ENCODE results near the gene PDE6B.
"Not testable (repeated sequence)": the region's sequence is repeated elsewhere in the genome, so short reads cannot be mapped to it uniquely, and the experiment has no call there.

Gene PDE6B

DNA sequence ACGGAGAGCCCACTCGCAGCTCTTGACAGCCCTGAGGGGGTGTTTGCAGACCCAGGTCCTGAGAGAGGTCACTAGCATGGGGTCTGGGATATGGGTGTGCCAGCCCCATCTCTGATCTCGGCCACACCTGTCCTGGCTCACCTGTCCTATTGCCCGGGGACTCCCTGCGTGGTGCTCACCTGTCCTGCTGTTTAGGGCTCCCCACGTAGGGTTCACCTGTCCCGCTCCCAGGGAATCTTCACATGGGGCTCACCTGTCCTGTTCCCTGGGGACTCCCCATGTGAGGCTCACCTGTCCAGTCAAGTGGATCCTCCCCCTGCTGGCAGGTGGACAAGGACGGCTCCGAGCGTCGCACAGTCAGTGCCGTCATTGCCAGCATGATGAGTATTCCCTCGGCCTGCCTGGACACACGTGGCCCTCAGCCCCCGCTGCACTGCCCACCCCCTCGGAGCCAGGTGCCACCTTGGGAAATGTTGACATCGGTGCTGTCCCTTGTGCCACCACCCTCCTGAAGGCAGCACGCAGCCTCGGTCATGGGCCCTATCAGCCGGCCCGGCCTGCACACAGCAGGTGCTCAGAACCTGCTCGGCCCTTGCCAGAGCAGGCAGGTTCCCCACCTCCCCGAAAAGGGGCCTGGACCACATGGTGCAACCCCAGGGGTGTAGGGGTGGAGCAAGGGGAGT, 57.3 kb downstream of the PDE6B start:
- H3K4me3 ChIP-seq (ENCODE audit: low read depth, low read length) = no peak overlapping the region

DNA sequence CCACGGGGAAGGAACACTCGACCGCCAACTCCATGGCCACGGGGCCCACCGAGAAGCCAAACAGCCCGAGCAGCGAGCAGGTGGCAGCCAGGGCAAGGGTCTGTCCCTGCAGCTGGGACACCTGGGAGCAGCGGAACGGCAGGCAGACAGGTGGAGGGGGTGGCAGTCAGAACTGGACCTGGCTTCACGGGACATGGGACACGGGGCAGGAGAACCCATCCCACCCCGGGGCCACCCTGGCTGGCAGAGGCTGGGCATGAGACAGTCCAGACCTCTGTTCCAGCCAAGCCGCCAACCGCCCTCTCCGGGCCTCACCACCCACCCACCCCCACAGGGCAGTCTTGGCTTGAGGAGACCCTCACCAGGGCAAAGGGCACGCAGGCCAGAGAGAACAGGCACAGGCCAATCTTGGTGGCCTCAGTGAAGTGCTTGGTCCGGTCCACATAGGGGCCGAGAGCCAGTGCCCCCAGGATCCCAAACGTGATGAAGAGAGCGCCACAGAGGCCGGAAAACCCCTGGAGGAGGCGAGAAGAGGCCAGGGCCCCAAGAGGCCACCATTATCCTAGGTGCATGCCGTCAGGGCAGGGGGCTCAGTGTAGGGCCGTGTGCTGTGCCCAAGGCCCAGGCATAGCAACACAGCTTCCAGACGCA, 58.0 kb downstream of the PDE6B start:
- no peak overlapping the region for H3K4me3 ChIP-seq (ENCODE audit: low read depth, low read length)

DNA sequence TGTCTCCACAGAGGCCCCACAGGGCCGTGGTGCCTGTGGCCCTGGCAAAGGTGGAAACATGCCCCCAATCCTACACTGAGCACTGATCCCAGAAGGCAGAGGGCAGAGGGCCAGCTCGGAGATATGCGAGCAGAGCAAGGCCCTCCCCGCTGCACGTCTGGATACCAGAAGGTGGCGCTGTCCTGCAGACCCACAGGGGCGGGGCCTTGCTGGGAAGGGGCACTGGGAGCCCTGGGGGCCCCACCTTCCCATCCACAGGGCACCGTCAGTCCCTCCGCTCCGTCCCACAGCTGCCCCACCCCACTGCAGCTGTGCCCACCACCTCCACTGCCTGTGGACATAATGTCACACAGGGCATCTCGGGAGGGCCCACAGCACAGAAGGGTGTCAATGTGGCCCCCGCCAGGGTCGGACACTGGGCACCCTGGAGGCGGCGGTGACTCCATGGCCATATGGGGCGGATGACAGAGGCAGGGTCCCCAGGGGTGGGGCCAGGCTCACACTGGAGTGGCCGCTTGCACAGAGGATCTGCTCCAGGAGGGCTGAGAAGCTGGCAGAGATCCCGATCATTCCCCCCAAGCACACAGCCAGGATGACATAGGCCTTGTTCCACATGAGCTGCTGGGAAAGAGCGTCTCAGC, 58.7 kb downstream of the PDE6B start:
- no peak overlapping the region for H3K4me3 ChIP-seq (ENCODE audit: low read depth, low read length)

DNA sequence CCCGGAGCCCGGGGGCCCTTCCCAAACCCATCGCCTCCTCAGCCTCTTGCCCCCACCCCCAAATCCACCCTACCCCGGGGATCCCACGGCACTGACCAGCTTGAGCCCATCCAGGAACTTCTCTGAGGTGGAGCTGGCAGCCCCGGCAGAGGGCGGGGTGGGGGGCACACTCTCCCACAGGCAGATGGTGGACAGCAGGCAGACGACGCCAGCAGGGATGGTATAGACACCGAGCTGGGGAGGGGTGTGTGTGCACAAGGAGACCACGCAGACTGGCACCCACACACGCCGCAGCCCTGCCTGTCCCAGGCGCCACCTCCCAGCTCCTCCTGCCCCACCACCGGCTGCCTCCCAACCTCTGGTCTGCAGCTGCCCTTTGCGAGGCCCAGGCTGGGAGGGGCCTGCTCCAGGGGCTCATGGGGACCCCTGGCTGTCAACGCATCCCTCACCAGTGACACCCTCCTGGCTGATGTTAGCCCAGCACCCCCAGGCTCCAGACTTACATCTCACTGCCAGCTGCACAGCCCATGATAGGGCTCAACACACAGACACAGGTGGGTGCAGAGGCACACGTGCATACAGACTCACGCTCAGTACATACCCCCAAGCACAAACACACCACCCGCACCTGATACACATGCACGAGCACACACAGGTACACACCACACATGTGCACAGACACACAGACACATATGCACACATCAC, 59.4 kb downstream of the PDE6B start:
- no peak overlapping the region for H3K4me3 ChIP-seq (ENCODE audit: low read depth, low read length)

DNA sequence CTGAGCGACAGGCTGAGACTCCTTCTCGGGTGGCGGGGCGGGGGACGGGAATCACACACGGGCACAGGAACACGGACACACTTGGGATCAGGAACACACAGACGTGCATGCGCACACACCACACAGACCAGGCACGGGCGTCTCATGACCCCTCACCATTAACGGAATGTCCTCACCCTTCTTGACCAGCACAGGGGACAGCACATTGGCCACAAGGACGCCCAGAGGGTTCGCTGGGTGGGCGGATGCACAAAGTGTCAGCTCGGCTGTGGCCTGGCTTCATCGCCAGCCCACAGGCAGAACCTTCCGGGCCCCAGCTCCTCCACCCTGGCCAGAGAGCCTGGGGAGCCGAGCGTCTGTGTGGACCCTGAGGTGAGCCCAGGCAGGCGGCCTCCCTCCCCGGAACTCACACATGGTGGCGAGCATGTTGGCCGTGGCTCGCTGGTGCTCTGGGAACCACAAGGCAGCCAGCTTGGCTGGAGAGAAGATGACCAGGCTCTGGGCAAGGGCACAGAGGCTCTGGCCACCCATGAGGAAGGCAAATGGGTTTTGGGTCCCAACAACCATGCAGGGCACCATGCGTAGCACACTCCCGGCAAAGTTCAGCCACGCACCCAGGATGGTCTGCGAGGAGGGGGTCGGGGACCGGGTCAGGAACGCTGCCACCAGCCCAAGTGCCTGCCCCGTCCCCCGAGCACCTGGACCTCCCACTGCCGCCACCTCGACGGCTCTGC, 60.5 kb downstream of the PDE6B start:
- H3K4me3 ChIP-seq (ENCODE audit: low read depth, low read length) = no peak overlapping the region

DNA sequence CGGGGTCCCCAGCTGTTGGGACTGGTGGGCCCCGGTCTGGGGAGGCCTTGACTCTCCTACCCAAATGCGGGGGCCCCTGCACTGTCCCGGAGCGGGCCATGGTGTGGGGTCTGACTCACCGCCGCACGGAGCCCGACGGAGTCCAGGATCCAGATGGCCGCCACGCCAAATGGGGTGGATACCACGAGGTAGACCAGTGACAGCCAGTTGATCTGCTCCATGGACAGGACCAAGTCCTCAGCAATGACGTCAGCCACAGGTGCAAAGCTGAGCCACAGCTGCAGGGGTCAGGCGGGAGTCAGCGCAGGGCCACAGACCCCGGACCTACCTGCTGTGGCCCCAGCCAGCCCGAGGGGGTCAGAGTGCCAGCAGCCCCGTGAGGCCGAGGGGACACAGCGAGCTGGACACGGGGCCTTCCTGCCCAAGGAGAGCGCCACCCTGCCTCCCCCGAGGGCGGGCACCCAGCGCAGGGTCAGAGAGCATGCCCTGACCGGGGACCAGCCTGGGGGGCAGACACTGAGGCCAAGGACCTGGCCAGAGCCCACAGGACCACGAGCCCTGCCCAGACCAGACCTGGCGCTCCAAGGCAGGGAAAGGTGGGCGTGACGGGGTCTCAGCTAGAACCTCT, 61.2 kb downstream of the PDE6B start:
- no peak overlapping the region for H3K4me3 ChIP-seq (ENCODE audit: low read depth, low read length)

DNA sequence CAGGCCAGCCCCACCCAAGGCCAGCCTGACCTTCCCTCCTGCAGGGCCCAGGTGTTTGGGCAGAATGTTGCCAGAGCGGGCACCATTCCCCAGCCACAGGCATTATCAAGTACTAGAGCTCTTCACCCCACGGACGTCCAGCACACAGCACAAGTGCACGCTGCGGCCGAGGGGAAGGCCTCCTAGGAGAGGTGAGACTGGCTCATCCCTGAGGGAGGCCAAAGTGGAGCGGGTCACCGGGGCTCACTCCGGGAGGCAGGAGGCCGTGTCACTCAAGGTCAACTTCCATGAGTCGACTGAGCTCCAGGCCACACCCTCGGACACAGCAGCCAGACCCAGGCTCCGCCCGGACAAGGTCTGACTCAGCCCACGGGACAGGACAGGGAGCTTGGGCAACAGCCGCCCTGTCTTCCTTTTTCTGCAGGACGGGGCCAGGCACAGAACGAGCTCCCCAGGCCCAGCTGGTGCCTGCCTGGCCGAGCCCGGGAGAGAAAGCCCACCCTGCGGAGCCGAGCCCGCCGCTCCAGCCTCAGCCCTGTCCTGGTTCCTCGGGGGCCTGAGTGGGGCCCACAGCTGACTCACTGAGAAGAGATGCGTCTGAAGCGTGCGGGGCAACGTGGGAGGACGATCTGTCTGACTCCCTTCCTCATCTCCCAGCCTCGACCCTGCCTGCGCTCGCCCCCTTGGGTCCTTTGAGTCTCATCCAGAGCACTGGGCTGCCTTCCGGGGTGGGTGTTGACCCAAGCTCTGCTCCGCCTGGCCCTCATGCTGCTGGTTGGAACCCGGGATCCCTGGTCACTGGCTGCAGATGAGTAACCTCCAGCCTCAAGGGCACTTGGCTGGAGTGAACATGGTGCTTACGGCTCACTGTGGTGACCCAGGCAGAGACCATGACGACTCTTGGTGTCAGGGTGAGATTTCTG, 61.9 kb downstream of the PDE6B start:
- H3K4me3 ChIP-seq (ENCODE audit: low read depth, low read length) = no peak overlapping the region

DNA sequence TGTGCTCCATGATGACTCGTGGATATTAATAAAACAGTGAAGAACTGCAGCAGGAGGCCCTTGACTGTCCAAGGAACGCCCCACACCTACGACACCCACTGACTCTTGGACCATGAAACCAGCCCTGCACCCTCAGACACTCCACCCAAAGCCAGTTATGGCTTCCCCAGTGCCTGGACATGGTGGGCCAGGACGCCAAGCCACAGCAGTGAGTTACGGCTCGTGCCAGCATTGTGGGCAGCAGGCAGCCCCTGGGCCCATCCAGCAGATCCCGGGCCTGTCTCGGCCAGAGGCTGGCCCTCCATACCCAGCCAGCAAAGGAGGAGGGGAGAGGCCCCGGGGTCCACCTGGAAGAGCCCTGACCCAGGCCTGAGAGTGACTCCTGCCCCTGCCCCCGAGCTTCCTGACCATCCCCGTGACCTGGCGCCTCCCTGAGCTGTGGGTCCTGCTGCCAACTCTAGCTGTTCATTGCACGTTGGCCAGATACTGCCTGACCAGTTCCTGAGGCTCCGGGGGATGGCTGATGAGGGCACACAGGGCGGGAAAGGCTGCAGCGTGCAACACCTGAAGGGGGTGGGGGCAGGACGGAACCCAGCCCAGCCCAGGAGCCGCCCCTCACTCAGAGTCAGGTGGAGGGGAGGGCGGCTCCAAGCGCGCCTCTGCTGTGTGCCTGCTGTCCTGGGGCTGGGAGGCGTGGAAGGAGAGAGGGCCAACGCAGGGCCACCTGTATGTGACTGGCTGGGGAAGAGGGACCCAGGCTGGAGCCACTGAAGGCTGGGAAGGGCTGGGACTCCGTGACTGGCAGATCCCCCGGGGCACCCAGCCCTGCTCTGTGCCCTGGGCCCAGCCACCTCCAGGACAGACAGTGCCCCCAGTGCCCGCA, 62.8 kb downstream of the PDE6B start:
- H3K4me3 ChIP-seq (ENCODE audit: low read depth, low read length) = peak overlapping the region; percentile 37

DNA sequence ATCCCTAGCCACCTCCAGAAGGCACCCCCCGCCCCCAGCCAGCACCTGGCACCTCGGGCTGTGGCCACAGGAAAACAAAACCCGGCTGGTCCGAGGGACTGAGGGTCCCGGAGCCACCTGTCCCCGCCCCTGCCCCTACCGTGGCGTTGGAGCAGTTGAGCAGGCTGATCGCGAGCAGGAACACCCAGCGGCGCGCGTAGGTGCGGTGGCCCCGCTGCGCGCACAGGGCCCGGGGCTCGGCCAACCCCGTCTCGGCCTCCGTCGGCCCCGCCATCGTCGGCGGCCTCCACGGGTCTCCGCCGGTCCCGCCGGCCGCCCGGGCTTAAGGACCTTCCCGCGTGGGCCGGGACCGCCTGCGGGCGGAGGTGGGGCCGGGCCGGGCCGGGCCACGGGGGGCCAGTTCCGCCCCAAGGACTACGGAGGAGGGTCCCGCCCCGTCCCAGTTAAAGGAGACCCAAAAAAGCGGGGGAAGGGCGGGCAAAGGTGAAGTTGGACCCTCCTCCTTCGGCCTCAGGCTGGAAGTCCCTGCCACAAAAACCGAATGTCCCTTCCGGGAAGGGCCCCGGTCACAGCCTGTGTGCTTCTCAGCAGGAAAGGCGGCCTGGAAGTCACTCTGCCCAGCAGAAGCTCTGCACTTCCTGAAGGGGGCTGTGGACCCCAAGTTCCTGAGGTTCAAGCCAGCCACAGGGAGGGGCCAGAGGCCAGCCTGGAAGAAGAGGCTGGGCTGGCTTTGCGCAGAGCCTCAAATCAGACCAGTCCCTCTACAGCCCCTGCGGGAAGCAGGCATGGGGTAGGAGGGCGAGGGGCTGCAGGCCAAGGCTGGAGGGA, 63.7 kb downstream of the PDE6B start, which contains the start of gene SLC49A3:
TSS of gene SLC49A3 (minus strand) at position 298 of the 828 bp plus-strand sequence. CDS start at position 274, 24 bp downstream.
- H3K4me3 ChIP-seq (ENCODE audit: low read depth, low read length) = peak within 1 kb of the TSS; percentile 37

DNA sequence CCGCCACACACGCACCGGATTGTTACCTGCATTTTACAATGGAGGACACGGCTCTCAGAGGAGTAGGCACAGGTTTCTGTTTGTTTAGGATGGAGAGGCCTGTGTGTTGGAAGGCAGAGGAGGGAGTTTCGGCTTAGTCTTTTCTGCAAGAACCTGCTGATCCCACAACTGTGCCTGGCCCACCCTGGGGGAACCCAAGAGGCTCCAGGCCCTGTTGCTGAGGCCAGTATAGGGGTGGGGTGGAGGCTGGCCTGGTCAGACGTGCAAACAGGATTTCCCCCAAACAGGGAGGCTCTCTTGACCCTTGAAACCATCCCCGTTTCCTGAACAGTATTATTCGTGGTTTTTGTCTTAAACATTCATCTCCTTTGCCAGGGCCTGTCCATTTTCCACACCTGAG, 64.3 kb downstream of the PDE6B start:
- H3K4me3 ChIP-seq (ENCODE audit: low read depth, low read length) = peak overlapping the region; percentile 37

DNA sequence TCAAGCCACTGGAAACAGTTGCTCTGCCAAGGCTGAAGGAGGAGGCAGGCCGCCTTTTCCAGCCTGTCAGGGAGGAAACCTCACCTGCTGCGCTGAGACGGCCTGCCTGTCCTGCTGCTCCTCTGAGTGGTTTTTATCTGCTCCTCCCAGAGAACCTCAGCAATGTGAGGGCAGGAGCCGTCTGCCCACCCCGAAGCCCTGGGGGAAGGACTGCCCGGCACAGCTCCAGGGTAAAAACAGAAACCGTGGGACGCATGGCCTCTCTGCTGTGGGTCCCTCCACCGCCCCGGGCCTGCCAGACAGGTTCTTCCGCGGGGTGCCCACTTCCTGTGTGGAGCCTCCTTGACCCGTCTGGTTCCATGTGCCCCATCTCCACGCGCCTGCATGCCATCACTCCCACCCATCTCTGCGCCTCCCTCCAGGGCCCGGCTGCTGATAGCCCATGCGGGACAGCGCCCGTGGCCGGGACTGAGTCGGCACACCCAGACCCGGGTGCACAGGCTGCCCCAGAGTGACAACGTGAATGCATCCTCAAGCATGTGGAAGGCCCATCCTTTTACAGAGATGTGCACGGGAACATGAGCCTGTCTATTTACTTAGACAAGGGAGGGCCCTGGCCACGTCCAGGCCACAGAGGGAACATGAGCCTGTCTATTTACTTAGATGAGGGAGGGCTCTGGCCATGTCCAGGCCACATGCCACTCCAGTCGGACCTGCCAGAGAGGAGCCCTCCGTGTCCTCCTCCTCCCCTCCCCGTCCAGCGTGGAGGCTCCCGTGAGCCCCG, 67.6 kb downstream of the PDE6B start:
- no peak overlapping the region for H3K4me3 ChIP-seq (ENCODE audit: low read depth, low read length)

DNA sequence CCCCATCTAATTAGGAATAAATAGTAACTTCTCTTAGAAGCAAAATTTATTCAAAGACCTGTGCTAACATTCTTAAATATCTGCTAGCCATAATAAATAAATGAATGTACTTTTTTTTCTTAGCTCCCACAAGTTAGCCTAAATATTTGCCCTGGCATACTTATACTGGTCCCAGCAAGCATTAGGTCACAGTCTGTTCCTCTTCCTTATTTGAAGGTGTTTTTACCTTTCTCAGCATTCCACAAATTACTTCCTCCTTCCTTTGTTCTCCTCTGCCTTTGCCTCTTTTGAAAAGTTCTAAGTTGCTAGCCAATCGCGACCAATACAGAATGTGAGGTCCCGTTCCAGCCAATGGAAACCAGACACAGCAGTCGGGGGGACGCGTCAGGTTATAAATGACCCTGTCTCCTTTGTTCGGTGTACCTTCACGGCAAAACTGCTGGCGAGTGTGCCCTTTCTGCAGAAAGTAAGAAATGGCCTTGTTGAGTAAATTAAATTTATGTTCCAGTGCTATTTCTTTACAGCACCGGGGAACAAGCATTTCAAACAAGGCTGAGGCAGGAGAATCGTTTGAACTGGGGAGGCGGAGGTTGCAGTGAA, 69.1 kb downstream of the PDE6B start:
- H3K4me3 ChIP-seq (ENCODE audit: low read depth, low read length) = not testable (repeated sequence)

DNA sequence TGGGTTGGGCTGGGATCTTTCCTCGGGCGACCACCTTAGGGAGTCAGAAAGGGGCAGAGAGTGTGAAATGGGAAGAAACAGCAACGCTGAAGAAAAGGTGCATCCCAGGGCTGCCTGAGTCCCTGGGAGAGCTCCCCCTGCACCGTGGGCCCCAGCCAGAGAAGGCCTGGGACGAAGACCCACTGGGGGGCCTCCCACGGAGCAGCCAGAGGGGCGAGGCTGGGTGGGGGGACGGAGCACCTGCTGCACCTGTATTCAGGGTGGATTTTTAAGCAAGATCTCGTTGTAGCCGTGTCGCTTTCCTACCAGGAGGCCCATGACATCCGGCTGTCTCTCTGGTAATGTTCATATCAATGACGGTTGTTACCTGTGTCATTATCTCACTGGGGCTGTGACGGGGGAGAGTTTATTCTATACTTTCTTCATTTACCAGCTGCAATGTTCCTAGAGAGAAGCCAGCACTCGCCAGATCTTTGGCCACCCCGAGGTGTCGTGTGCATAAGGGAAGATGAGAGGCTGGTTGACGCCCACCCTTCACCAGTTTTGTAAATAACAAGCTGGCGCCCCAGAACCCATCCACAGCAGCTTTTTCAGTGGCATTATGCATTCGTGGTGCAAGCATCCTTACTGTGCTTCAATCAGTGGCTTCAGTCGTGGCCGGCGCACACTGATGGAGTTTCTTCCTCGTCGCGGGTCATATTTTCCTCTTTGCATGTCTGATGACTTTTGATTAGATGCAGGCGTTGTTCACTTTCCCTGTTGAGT, 74.6 kb downstream of the PDE6B start:
- no peak overlapping the region for H3K4me3 ChIP-seq (ENCODE audit: low read depth, low read length)

DNA sequence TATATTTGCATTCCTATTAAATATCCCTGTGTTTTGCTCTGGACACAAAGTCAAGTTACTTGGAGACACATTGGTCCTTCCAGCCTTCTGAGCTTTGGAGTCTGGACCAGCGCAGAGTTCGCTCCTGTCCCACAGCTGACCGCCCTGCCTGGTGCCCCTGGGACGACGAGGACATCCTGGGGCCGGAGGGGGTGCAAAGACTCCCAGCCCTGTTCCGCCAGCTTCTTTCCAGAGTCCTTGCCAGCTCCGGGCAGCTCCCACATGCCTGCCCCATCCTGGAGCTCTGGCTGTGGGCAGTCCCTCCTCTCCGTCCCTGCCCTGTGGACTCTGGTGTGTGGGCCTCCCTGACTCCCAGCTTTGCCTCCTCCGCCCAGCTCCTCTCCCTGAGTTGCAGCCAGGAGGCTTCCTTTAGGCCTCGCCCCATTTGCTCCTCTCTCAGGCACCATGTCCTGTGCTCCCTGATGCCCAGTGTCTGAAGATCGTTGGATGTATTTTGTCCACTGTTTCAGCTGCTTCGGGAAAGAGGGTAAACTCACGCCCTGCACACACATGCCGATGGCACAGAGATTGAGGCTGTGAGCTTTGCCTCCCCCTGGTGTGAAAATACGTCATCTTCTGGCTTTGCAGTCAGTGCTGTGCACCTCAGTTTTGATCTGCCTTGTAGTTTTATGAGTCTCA, 75.4 kb downstream of the PDE6B start:
- H3K4me3 ChIP-seq (ENCODE audit: low read depth, low read length) = no peak overlapping the region

DNA sequence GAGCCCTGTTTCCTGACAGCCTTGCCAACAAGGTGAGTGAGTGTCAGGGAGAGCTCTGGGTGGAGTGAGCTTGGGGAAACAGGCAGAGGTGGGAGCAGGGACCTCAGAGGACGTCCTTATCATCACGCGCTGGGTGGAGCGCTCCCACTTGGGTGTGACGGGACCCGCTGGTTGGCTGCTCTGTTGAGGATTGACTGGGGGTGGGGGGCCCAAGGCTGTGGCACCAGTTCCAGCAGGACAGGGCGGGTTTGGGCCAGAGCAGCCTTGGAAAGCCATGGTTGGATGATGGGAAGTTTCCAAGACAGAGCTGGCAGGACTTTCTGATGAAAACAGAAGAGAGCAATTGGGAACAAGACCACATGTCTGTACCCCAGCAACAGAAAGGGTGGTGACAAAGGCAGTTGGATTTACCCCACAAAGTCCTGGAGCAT, 77.3 kb downstream of the PDE6B start:
- no peak overlapping the region for H3K4me3 ChIP-seq (ENCODE audit: low read depth, low read length)

Data from iPS-11a (cell line).